Mesothelial cell of epicardium (in vitro differentiated cells): Measurements from ENCODE around the gene KIAA2012. TPM values are rescaled to one million over a fixed set of nuclear protein-coding genes. Genes with fewer than 3 reads are reported as not detected.

Source experiments
- DNase-seq, 2 experiments: peaks; one replicate each; pipeline ENCODE4 v3.0.0; 2021; ENCODE audit warnings: low spot score in 2 of 2; ENCODE audit not compliant: unreplicated experiment in 2 of 2
- H3K27ac Mint-ChIP-seq: 2 replicates; pipeline ENCODE4 v1.8.0; 2021; ENCODE audit warnings: mixed read lengths
- H3K27me3 Mint-ChIP-seq: 2 replicates; pipeline ENCODE4 v1.8.0; 2021; ENCODE audit warnings: low read depth, mixed read lengths
- H3K36me3 Mint-ChIP-seq: 2 replicates; pipeline ENCODE4 v1.8.0; 2021; ENCODE audit warnings: mixed read lengths
- H3K4me1 Mint-ChIP-seq: 2 replicates; pipeline ENCODE4 v1.8.0; 2021; ENCODE audit warnings: mixed read lengths
- H3K4me3 Mint-ChIP-seq: 2 replicates; pipeline ENCODE4 v1.8.0; 2021; ENCODE audit warnings: mild to moderate bottlenecking, moderate library complexity, mixed read lengths
- H3K9me3 Mint-ChIP-seq: 2 replicates; pipeline ENCODE4 v1.8.0; 2021; ENCODE audit warnings: mixed read lengths
- CTCF ChIP-seq: fragments of 200-600 bp; sonication (generic); IDR thresholded peaks from one replicate; pipeline ENCODE4 v1.5.0; 2021; ENCODE audit warnings: antibody characterized with exemption; ENCODE audit not compliant: unreplicated experiment
- total RNA-seq: library from RNA; stranded (reverse); gene quantifications from 3 replicates; pipeline ENCODE4 v1.2.1, GENCODE V29; 2021

Gene KIAA2012
- total RNA-seq, 1 donor from 2014 or later: 0.45 TPM

GRCh38 chr2:202115479-202115971 lies 42.5 kb downstream of the KIAA2012 start:
- DNase-seq: no peak
- peak overlapping the region; percentile 62 for H3K27ac Mint-ChIP-seq
- peaks cover 17% of the 10 kb centered on the region for H3K9me3 Mint-ChIP-seq
- TF ChIP-seq CTCF: no peak
- peaks cover 18% of the 10 kb centered on the region for H3K4me1 Mint-ChIP-seq
- no peaks in the 10 kb centered on the region for H3K27me3 Mint-ChIP-seq
- H3K36me3 Mint-ChIP-seq: peaks cover 1% of the 10 kb centered on the region
- H3K4me3 Mint-ChIP-seq: no peak overlapping the region

GRCh38 chr2:202116691-202117090 lies 43.6 kb downstream of the KIAA2012 start:
- Mint-ChIP-seq H3K4me1 (peaks cover 14% of the 10 kb centered on the region), H3K27ac (peak overlapping the region; percentile 64), H3K36me3 (peaks cover 7% of the 10 kb centered on the region), H3K9me3 (peaks cover 24% of the 10 kb centered on the region), H3K27me3 (no peaks in the 10 kb centered on the region), H3K4me3 (no peak overlapping the region)
- DNase-seq: no peak
- TF ChIP-seq CTCF: no peak

GRCh38 chr2:202118168-202118567 lies 45.1 kb downstream of the KIAA2012 start:
- peaks cover 24% of the 10 kb centered on the region for H3K9me3 Mint-ChIP-seq
- H3K27ac Mint-ChIP-seq: no peak overlapping the region
- TF ChIP-seq CTCF: no peak
- peaks cover 22% of the 10 kb centered on the region for H3K4me1 Mint-ChIP-seq
- H3K36me3 Mint-ChIP-seq: peaks cover 7% of the 10 kb centered on the region
- no peaks in the 10 kb centered on the region for H3K27me3 Mint-ChIP-seq
- no peak overlapping the region for H3K4me3 Mint-ChIP-seq
- no peak for DNase-seq

- H3K4me1 Mint-ChIP-seq: peaks cover 20% of the 10 kb centered on the region
- peaks cover 7% of the 10 kb centered on the region for H3K36me3 Mint-ChIP-seq
- peaks cover 24% of the 10 kb centered on the region for H3K9me3 Mint-ChIP-seq
- DNase-seq: no peak
- no peaks in the 10 kb centered on the region for H3K27me3 Mint-ChIP-seq
- H3K27ac Mint-ChIP-seq: no peak overlapping the region
- TF ChIP-seq CTCF: no peak
- H3K4me3 Mint-ChIP-seq: no peak overlapping the region
Measured at GRCh38 chr2:202120828-202121227, 47.8 kb downstream of the KIAA2012 start.

- H3K4me3 Mint-ChIP-seq: no peak overlapping the region
- no peak overlapping the region for H3K27ac Mint-ChIP-seq
- DNase-seq: no peak
- peaks cover 15% of the 10 kb centered on the region for H3K4me1 Mint-ChIP-seq
- TF ChIP-seq CTCF: no peak
- peaks cover 7% of the 10 kb centered on the region for H3K36me3 Mint-ChIP-seq
- H3K27me3 Mint-ChIP-seq: no peaks in the 10 kb centered on the region
- peaks cover 22% of the 10 kb centered on the region for H3K9me3 Mint-ChIP-seq
Measured at GRCh38 chr2:202121532-202122162, 48.6 kb downstream of the KIAA2012 start.
